HFF-Myc (cell line): ENCODE data around the gene MET.

Experiments
- DNase-seq: peaks from one replicate; pipeline ENCODE4 v3.0.0-alpha.2; 2011; ENCODE audit warnings: low read depth; ENCODE audit errors: extremely low read depth
- H3K4me3 ChIP-seq: replicated peaks from 2 replicates; pipeline ENCODE4 v1.5.1; 2011; ENCODE audit warnings: low read depth, mild to moderate bottlenecking, control low read depth, low read length
- TF ChIP-seq, protein P1 (sequence below): IDR thresholded peaks from 2 replicates; pipeline ENCODE4 v1.5.1; 2012; ENCODE audit warnings: mild to moderate bottlenecking, low read depth, low read length, control low read depth; ENCODE audit errors: missing control alignments

Gene MET

DNA sequence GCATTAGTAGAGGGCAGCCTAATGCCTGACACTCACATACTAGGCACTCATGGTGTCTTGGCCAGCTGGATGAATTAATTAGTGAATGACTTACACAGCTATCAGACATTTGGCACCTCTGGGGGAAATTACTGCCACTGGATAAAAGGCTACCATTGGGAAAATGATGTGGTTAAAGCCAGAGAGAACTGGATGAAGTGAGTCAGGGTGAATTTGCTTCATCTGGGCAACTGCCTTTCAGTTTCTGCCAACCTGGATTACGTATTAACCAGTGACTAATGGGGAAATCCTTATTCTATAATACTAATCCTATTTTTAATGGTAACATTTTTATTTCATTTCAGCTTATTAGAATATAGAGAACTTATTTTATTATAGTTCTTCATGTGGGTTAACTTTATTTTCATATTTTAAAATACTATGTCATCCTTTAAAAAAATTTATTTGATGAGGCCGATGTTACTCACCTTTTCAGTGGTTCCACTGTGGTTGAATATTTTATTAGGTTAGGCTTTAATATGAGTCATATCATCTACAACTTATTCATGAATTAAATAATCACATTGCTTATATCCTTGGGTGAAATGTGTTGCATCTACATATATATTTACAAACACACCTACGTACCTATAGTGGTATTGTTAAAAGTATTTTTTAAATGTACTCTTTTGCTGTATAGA, 104.8 kb downstream of the MET start:
- TF ChIP-seq, protein P1, sequence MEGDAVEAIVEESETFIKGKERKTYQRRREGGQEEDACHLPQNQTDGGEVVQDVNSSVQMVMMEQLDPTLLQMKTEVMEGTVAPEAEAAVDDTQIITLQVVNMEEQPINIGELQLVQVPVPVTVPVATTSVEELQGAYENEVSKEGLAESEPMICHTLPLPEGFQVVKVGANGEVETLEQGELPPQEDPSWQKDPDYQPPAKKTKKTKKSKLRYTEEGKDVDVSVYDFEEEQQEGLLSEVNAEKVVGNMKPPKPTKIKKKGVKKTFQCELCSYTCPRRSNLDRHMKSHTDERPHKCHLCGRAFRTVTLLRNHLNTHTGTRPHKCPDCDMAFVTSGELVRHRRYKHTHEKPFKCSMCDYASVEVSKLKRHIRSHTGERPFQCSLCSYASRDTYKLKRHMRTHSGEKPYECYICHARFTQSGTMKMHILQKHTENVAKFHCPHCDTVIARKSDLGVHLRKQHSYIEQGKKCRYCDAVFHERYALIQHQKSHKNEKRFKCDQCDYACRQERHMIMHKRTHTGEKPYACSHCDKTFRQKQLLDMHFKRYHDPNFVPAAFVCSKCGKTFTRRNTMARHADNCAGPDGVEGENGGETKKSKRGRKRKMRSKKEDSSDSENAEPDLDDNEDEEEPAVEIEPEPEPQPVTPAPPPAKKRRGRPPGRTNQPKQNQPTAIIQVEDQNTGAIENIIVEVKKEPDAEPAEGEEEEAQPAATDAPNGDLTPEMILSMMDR = no peak
- peak; percentile 66 for DNase-seq
- no peak overlapping the region for H3K4me3 ChIP-seq

DNA sequence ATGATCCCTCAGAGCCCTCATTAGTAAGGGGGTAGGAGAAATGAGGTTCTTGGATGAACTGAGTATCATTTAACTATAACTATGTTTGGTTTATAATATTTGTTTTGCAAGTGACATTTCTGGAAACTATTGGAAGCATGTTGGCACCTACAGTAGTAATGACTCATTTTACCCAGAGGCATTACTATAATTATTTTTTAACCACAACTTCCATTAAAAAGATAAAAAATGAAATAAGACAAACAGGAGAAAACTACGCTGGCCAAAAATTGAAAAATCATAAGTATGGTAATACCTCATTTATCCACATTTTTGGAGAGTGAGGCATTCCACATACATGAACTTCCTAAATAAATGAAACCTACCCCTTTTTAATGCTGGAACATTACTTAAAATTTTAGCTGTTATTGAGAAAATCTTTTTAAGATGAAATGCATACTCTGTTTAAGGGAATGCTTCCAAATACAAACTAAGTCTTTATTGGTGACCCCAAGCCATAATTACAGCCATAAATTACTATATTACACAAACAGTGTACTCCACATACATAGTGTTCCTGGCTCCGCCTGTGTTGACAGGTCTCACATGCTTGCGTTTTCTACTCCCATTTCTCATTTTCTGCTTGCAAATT, 105.8 kb downstream of the MET start:
- no peak for DNase-seq
- no peak overlapping the region for H3K4me3 ChIP-seq
- TF ChIP-seq, protein P1 = no peak

DNA sequence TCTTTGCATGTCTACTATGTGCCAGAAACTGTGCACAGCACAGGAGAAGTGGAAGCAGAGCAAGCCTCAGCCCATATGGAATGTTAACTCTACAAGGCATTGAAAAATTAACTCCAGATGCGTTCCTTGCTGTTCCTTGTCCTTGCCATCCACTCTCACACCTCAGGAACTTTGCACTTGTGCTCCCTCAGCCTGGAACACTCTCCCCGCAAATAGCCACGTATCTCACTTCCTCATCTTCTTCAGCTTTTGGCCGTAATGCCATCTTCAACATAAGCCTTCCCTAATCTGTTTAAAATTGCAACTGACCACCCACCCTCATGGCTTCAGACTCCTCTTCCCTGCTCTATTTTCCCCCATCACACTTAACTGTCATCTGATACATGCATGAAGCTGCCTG, 107.2 kb downstream of the MET start:
- no peak overlapping the region for H3K4me3 ChIP-seq
- peak; percentile 44 for DNase-seq
- TF ChIP-seq, protein P1 = no peak

DNA sequence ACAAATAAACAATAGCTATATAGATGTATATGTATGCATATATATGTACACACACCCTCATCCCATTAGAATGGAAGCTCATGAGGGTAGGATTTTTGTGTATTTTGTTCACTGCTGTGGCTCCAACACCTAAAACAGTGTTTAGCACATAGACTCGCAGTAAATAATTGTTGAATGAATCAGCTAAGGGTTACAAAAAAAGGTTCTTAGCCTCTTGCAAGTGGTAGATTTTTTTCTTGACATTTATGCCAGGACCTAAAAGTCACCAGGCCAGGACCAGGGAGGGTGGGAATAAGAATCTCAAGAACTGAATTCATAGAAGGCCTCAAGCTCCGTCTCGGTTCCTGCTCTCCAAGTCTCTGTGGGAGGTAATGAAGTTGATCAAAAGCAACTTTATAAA, 107.9 kb downstream of the MET start:
- TF ChIP-seq, protein P1 = no peak
- no peak for DNase-seq
- no peak overlapping the region for H3K4me3 ChIP-seq

DNA sequence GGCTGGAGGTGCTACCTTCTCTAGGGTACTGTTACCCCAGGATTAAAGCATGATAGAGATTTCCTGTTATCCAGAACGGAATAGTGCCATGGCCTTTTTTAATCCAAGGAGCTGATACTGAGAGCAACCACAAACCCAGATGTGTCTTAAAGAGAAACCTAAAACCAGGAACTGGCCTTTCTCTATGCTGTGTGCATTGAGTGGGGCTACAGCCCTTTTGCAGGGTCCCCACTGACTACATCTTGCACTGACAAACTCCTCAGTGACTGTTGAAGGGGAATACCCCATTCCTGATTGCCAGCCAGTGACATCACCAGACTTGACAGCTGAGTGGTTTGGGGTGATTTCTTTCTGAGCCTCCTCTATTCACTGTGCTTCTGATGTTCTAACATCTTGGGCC, 108.5 kb downstream of the MET start:
- H3K4me3 ChIP-seq = no peak overlapping the region
- TF ChIP-seq, protein P1 = no peak
- no peak for DNase-seq

DNA sequence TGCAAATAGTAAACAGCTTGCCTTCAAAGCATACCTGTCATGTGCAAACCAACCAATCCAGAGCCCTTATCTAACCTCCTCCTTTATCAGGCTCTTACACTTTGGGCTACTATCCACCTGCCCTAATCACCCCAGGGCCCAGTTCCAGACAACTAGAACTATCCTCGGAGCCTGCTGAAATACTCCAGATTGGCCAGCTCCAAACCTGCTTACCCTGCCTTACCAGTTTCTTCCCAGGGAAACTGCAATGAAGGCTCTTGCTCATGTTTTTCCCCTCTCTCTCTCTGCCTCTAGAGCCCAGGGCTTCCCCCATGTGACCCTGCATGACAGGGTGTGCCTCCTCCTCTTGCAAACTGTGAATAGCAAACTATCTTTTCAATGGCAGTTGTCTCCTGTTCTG, 109.0 kb downstream of the MET start:
- DNase-seq = no peak
- H3K4me3 ChIP-seq = no peak overlapping the region
- TF ChIP-seq, protein P1 = no peak
